ENCODE measurements around the gene LRP6. TPM values are rescaled to one million over a fixed set of nuclear protein-coding genes. Genes with fewer than 3 reads are reported as not detected.

Gene LRP6
- total RNA-seq, 1 experiment from 2014 or later = 62.4 TPM

DNA sequence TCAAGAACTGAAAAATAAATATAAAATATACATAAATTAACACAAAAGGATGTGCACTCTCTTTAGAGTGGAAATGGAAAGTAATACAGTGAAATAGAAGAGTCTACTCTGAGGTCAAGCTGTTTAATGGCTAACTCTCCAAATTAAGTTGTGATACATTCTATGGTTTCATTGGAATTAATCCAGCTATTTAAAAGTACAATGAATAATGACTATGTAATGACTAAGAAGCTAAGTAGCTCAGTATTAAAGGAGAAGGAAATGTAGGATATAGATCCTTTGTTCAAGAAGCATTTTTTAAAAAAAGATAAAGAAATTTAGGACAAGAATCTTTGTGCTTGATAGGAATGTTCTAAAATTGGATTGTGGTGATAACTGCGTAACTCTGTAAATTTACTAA lies 85.3 kb downstream of the LRP6 start:
- no peak overlapping the region for H2AK5ac ChIP-seq (ENCODE audit: insufficient read length, low read length)
- no peak overlapping the region for H3T11ph ChIP-seq (ENCODE audit: low read length)
- H4K8ac ChIP-seq (replicated peaks; ENCODE audit: insufficient read length, low read depth, low read length) = no peak overlapping the region
- H3K23me2 ChIP-seq (ENCODE audit: insufficient read length, low read depth, low read length, poor library complexity, severe bottlenecking) = no peaks in the 10 kb centered on the region
- TF ChIP-seq, protein P1, sequence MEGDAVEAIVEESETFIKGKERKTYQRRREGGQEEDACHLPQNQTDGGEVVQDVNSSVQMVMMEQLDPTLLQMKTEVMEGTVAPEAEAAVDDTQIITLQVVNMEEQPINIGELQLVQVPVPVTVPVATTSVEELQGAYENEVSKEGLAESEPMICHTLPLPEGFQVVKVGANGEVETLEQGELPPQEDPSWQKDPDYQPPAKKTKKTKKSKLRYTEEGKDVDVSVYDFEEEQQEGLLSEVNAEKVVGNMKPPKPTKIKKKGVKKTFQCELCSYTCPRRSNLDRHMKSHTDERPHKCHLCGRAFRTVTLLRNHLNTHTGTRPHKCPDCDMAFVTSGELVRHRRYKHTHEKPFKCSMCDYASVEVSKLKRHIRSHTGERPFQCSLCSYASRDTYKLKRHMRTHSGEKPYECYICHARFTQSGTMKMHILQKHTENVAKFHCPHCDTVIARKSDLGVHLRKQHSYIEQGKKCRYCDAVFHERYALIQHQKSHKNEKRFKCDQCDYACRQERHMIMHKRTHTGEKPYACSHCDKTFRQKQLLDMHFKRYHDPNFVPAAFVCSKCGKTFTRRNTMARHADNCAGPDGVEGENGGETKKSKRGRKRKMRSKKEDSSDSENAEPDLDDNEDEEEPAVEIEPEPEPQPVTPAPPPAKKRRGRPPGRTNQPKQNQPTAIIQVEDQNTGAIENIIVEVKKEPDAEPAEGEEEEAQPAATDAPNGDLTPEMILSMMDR (conservative IDR thresholded peaks at IDR 0.05) = no peak
- H3K14ac ChIP-seq (ENCODE audit: insufficient read depth, low read length) = no peak overlapping the region
- no peak overlapping the region for H3K18ac ChIP-seq (ENCODE audit: insufficient read length, low read depth, low read length)
- Mint-ChIP-seq H3K27ac (peak overlapping the region in 1 of 3 experiments; percentile 59; a peak in 1 of 7 replicates), H3K27me3 (ENCODE audit: low read depth) (no peaks in the 10 kb centered on the region), H3K36me3 (ENCODE audit: insufficient read depth in 1 of 3, low read depth in 3 of 3) (peaks cover 5 to 23% (median 19%) of the 10 kb centered on the region in 3 experiments; a peak in 5 of 7 replicates), H3K4me3 (no peak overlapping the region), H3K9me3 (no peaks in the 10 kb centered on the region), H3K4me1 (peaks cover 2 to 5% of the 10 kb centered on the region in 2 experiments; a peak in 3 of 4 replicates)
- no peaks in the 10 kb centered on the region for H3K9me3 ChIP-seq (ENCODE audit: control insufficient read depth, low read depth, low read length)
- H3K9ac ChIP-seq (ENCODE audit: extremely low read depth, insufficient read length, low read length) = no peak overlapping the region
- no peak overlapping the region for H2BK120ac ChIP-seq (ENCODE audit: low read depth, low read length, poor library complexity, severe bottlenecking)
- no peak overlapping the region for H3K23ac ChIP-seq (ENCODE audit: insufficient read length, low read depth, low read length)
- H2AFZ ChIP-seq (ENCODE audit: low read length) = no peak overlapping the region
- no peak overlapping the region for H2BK5ac ChIP-seq (ENCODE audit: insufficient read length, low read length)
- no peak overlapping the region for H2BK15ac ChIP-seq (ENCODE audit: low read depth, low read length)
- no peaks in the 10 kb centered on the region for H3K4me1 ChIP-seq (ENCODE audit: insufficient read depth, low read length)
- H3K79me2 ChIP-seq (ENCODE audit: insufficient read depth, low read length) = no peaks in the 10 kb centered on the region
- H3K56ac ChIP-seq (ENCODE audit: insufficient read length, low read depth, low read length) = no peak overlapping the region
- H4K91ac ChIP-seq (ENCODE audit: insufficient read length, low read depth, low read length) = no peak overlapping the region
- no peak overlapping the region for H2BK12ac ChIP-seq (ENCODE audit: insufficient read length, low read depth, low read length)
- H4K20me1 ChIP-seq (ENCODE audit: control insufficient read depth, insufficient read depth, insufficient read length) = no peaks in the 10 kb centered on the region
- H2BK20ac ChIP-seq (ENCODE audit: low read depth, low read length, poor library complexity, severe bottlenecking) = no peak overlapping the region
- no peak overlapping the region for H4K5ac ChIP-seq (ENCODE audit: insufficient read length, low read depth, low read length)
- WGBS (ENCODE audit: extremely low coverage, insufficient read length, low lambda C conversion rate) = no CpG with 5 or more reads among the region's 1 CpG
- DNase-seq = no peak
- H3K27ac ChIP-seq (ENCODE audit: insufficient read length, low read depth, low read length) = no peak overlapping the region
- H3K4me2 ChIP-seq (ENCODE audit: insufficient read depth, insufficient read length, low read length) = no peak overlapping the region
- H3K4ac ChIP-seq (ENCODE audit: low read depth, low read length) = no peak overlapping the region
- no peaks in the 10 kb centered on the region for H3K27me3 ChIP-seq (ENCODE audit: insufficient read depth, low read length)
- no peaks in the 10 kb centered on the region for H3K79me1 ChIP-seq (ENCODE audit: insufficient read depth, low read depth, low read length, poor library complexity, severe bottlenecking)
